IPS-NIHi7 (cell line): ENCODE results near the gene CCDC88B.
A peak's percentile ranks its signal among the peaks of the same experiment; 100 is the strongest.

ENCODE experiments used
- DNase-seq: peaks from one replicate; pipeline ENCODE4 v3.0.0; 2012; ENCODE audit warnings: mixed read lengths; ENCODE audit errors: extremely low spot score

CCDC88B gene

DNA sequence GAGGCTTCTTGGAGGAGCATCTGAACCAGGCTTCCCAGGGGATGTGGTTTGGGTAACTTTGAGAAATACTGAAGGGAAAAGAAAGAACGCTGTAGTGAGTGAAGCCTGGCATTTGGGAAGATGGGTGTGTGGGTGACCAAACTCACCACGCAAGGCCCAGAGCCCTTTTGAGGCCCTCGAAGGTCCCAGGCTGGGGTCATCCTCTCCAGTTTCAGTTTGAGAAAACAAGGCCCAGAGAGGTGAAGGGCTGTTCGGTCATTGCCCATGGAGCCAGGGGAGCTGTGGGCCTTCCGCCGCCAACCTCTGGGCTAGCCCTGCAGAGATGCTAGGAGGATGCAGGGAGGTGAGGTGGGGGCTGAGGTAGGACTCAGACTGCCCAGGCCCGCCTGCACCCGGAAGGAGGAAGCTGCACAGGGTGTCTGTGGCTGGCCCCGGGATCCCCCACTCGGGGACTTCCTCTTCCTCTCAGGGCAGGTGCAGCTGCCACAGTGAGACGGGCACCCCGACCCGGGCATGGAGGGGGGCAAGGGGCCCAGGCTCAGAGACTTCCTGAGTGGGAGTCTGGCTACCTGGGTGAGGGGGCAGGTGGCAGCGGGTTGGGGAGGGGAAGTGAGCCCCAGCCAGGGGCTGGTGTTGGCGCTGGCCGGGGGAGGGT is at the start of gene CCDC88B:
CCDC88B (plus strand) TSS at position 451 of the 655 bp plus-strand sequence; CDS start at position 514, 63 bp downstream.
- DNase-seq = no peak

DNA sequence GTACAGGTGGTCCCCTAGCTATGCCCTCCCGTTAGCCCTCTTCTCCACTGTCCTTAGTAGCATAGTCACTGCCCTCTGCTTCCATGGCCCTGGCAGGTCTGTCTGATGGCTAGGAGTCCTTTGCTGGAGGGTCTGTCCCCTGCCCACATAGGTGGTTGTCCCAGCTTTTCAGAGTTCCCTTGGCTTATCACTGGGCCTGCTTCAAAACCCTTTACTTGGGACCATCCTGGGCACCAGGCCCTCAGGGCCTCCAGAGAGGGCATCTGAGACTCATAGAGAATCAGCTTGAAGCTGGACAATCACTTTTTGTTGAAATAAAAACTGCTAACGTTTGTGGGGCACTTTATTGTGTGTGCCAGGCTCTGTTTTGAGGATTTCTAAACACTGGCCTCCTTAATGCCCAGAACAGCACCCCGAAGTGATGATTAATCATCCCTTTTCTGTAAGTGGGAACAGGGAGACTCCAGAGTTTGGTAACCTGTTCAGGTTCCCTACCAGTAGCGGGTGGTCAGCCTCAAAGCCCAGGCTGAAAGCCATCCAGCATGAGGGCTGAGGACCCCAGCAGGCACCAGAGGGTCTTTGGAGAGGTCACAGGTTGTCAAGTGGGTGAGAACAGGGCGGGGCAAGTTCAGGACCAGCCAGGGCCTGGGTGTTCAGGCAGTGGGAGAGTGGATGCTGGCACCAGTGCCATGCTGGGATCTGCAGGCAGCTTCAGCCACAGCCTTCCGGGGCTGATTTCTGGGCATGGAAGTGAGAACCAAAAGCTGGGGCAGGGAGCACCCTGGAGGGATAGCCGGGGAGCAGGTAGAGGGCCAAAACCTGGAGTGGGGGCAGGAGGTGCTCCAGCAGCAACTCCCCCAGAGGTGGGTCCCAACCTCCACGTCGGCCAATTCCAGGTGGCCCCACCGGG is 49.4 kb upstream of the CCDC88B start:
- no peak for DNase-seq

DNA sequence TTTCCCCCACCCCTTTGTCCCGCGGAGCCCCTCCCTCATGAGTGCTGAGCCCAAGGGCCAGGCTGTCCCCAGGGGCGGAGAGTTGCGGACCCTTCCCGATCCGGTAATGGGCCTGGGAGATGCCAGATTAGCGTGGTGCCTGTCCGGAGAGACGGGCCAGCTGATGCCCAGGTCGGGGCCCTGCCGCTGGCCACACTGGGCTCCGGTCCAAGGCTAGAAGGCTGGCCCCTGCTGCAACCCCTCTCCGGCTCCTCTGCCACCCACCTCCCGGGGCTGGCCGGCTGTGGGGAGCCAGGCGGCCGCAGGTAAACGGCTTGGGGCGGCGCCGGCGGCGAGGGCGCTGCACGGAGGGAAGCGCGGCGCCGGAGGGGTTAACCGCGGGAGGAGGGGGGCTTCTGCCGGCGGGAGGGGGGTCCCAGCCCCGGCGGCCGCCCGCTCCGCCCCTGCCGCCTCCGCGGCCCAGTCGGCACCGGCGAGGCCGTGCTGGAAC is 48.7 kb upstream of the CCDC88B start, which contains the start of gene KCNK4:
KCNK4 (plus strand) TSS at position 41 of the 490 bp plus-strand sequence. CDS start 1,717 bp downstream, outside the sequence.
- no peak for DNase-seq

DNA sequence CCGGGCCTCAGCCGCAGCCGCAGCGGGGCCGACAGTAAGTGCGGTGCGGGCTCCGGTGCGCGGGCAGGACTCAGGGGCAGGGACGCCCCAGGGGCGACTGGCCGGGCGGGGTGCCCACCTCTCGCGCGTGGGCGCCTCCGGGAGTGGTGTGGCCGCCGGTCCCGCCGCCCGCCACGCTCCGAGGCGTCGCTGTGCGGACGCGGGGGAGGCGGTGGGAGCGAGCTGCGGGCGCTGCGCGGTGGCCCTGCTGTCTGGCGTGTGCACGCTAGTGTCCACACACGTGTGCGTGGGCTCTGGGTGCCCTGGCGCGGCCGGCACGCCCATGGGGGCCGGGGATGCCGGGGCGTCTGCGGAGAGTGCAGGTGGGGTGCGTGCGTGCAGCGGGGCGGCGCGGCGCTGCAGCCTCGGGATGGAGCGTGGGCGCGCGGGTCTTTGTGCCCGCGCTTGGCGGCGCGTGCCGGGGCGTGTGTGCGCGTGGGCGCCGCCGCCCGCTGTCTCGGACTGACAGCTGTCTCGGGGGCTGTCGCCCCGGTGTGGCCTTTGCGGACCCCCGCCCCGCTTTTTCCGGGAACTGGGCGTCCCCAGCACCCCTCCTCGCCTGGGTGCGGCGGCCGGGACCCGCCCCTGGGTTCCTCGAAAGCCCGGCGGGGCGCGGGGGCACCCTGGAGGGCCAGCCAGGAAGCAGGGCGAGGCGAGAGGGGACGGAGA is 48.1 kb upstream of the CCDC88B start:
- no peak for DNase-seq

GRCh38 chr11:64292460-64293254 is 47.3 kb upstream of the CCDC88B start:
- DNase-seq = no peak

GRCh38 chr11:64294774-64295173 is 45.2 kb upstream of the CCDC88B start:
- no peak for DNase-seq

- DNase-seq = no peak
These were observed 44.2 kb upstream of the CCDC88B start for GRCh38 chr11:64295760-64296159.

GRCh38 chr11:64296236-64296635 is 43.8 kb upstream of the CCDC88B start:
- no peak for DNase-seq

DNA sequence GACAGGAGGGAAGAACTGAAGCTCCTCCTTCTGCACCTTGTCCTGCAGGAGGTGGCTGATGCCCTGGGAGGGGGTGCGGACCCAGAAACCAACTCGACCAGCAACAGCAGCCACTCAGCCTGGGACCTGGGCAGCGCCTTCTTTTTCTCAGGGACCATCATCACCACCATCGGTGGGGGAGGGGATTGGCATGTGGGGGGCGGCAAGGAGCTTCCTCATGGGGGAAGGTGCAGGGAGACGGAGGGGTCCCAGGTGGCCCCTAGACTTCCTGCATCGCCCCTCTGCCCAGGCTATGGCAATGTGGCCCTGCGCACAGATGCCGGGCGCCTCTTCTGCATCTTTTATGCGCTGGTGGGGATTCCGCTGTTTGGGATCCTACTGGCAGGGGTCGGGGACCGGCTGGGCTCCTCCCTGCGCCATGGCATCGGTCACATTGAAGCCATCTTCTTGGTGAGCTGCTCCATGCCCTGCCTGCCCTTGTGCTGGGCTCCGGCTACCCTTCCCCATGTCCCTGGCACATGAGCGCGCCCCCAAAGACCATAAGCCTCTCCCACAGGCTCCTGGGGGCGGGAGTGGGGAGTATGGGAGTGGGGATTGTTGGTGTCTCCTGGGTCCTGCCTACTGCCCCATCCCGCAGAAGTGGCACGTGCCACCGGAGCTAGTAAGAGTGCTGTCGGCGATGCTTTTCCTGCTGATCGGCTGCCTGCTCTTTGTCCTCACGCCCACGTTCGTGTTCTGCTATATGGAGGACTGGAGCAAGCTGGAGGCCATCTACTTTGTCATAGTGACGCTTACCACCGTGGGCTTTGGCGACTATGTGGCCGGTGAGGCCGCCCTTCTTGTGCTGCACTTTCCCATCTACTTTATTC is 42.9 kb upstream of the CCDC88B start:
- no peak for DNase-seq

GRCh38 chr11:64297699-64298358 is 42.2 kb upstream of the CCDC88B start:
- DNase-seq = no peak

GRCh38 chr11:64298966-64299846 is 40.8 kb upstream of the CCDC88B start:
- no peak for DNase-seq

- peak; percentile 46 for DNase-seq
These were observed 40.0 kb upstream of the CCDC88B start, which contains the start of gene CATSPERZ for GRCh38 chr11:64299847-64300648. TSS of gene CATSPERZ (plus strand) at chr11:64300358. CDS start at chr11:64300411, 53 bp downstream.

DNA sequence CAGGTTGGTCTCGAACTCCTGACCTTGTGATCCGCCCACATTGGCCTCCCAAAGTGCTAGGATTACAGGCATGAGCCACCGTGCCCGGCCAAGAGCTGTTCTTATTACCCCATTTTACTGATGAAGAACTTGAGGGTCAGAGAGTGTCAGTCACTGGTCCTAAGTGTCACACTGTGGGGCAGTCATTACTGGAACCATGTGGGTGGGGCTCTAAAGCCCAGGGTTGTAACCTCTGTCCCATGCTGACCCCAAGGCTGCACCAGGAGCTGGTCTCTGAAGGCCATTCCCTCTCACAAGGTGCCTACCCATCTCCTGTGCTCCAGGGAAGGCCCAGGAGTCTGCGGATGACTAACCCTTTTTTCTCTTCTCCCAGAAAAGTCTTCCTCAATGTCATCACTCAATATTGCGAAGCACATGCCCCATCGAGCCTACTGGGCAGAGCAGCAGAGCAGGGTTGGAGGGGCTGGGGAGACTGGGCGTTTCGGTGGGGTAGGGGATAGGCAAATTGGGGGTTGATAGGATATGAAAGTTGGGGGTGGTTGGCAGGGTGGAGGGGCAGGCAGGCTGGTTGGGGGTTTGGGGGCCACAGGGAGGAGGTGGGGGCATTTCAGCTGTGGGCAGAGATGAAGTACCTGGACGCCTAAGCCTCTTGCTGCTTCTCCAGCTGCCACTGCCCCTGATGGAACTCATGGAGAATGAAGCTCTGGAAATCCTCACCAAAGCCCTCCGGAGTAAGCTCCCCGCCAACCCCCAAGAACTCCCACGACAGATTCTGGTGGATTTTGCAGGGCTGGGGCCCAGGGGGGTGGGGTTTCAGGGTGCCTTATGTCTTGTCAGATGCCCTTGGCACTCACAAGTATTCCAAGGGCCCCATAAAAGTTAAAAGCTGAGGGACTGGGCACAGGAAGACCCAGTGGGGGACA is 36.6 kb upstream of the CCDC88B start:
- DNase-seq = no peak

GRCh38 chr11:64304032-64304315 is 36.0 kb upstream of the CCDC88B start:
- DNase-seq = no peak

DNA sequence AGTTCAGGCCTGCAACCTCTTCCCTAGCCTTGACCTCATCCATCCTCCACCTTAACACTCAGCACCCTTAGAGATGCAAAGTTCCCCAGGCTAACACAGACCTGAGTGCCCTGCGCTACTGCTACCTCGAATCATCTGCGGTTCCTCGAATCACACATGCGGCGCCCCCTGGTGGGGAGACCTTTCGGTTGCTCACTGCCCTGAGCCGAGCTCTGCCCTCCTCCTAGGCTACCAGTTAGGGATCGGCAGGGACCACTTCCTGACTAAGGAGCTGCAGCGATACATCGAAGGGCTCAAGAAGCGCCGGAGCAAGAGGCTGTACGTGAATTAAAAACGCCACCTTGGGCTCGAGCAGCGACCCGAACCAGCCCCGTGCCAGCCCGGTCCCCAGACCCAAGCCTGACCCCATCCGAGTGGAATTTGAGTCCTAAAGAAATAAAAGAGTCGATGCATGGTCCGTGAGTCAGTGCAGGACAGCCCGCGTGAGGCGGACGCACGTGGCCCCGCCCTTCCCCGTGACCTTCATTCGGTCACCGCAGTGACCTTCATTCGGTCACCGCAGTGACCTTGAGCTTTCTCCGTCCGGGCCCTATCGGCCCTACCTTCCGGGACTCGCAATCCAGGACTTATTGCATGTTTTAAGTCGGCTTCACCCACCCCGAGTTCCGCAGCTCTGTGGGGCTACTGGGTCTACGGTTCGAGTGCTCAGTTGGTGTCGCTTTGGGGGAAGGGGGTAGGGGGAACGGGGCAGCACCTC is 35.5 kb upstream of the CCDC88B start:
- peak; percentile 86 for DNase-seq

- DNase-seq = peak; percentile 95
These were observed 34.8 kb upstream of the CCDC88B start, which contains the start of gene ESRRA for GRCh38 chr11:64305075-64305690. TSS of gene ESRRA (plus strand) at chr11:64305524. CDS start at chr11:64307180, 1,656 bp downstream.
